Stimulated activated naive CD8-positive, alpha-beta T cell treated with anti-CD3 and anti-CD28 coated beads, Interleukin-15, amount 100 ng/mL, for 72 hours (primary cell): Measurements from ENCODE around the gene DIP2B.

ENCODE experiments used
- ATAC-seq: fragments of 150-1000 bp; cut with Tn5 transposase; 2 replicates; pipeline ENCODE4 v1.10.0; 2021; ENCODE audit warnings: mild to moderate bottlenecking, moderate library complexity
- DNase-seq, 2 donors: peaks; one replicate each; pipeline ENCODE4 v3.0.0; 2021 to 2022
- H3K27ac Mint-ChIP-seq, 2 donors: one replicate each; pipeline ENCODE4 v1.8.0; 2022; ENCODE audit warnings: mild to moderate bottlenecking in 2 of 2, mixed read lengths in 2 of 2, moderate library complexity in 2 of 2
- H3K27me3 Mint-ChIP-seq: one replicate; pipeline ENCODE4 v1.8.0; 2022; ENCODE audit warnings: mixed read lengths
- H3K4me1 Mint-ChIP-seq: one replicate; pipeline ENCODE4 v1.8.0; 2022; ENCODE audit warnings: mild to moderate bottlenecking, mixed read lengths
- H3K4me3 Mint-ChIP-seq, 2 donors: one replicate each; pipeline ENCODE4 v1.8.0; 2022; ENCODE audit warnings: mild to moderate bottlenecking in 2 of 2, mixed read lengths in 2 of 2, moderate library complexity in 1 of 2
- H3K9me3 Mint-ChIP-seq, 2 donors: one replicate each; pipeline ENCODE4 v1.8.0; 2022; ENCODE audit warnings: mixed read lengths in 2 of 2

DIP2B gene

GRCh38 chr12:50619610-50619958, 114.8 kb downstream of the DIP2B start:
- ATAC-seq, result no peak
- H3K27me3 Mint-ChIP-seq, result no peaks in the 10 kb centered on the region
- peaks cover 61% of the 10 kb centered on the region for H3K4me1 Mint-ChIP-seq
- H3K9me3 Mint-ChIP-seq, result no peaks in the 10 kb centered on the region
- no peak overlapping the region for H3K4me3 Mint-ChIP-seq
- H3K27ac Mint-ChIP-seq, result no peak overlapping the region
- DNase-seq, result no peak

DNA sequence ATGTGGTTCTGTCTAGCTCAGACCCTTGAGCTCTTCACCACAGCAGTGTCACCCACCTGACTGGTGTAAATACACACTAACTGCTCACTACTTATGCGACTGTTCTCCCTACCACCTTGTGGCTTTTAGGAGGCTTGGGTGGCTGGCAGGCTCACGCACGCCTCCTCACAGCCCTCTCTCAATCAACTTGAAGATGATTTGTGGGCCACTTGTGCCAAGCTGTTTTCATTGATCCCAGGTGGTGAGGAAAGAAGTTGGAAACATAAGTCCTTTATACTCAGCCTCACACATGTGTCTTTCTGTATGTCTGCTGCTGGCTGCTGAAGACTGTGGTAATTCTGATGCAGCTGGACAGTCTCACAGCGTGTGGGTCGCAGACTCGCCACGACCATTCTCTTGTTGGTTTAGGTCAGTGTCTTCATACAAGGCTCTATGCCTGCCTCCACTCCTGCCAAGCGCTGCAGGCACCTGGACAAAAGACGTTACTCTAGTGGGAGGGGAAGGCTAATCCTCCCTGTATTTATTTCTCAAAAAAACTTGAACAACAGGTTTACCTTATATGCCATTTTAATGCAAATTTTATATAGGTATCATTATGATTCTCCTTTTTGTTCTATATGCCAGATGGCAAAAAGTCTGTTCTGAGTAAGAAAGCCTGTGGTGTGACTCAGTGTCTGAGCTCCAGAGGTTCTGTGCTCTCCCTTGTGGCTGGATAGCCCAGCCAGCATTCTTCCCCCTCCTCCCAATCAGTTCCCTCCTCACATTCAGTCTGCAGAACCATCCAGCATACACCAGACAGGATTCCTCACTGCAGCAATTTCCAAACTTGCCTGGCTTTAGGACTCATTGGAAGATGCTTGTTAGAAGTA, 115.6 kb downstream of the DIP2B start:
- Mint-ChIP-seq H3K4me3 (peak overlapping the region in 1 of 2 donors; percentile 34), H3K27me3 (no peaks in the 10 kb centered on the region), H3K9me3 (no peaks in the 10 kb centered on the region), H3K27ac (peak overlapping the region; percentile 50 to 73), H3K4me1 (peaks cover 68% of the 10 kb centered on the region)
- peak; percentile 14 to 29 for DNase-seq
- peak; percentile 89 for ATAC-seq

DNA sequence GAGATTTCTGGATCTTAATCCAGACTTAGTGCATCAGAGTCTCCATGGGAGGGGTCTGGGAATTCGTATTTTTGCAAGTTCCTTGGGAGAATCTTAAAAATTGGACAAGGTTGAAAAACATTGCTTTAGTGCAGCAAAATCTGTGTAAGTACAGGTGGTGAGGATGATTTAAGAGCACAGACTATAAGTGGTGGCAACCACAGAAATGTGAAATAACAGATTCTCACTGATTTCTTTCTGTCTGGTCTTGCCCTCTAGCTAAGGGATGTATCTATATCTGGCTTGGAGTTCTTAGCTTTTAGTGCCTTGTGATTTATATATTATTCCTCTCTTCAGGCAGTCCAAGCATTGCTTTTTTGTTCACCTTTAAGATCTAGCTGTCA, 116.2 kb downstream of the DIP2B start:
- ATAC-seq (peak; percentile 44), DNase-seq (no peak)
- Mint-ChIP-seq H3K27me3 (no peaks in the 10 kb centered on the region), H3K4me1 (peaks cover 64% of the 10 kb centered on the region), H3K27ac (no peak overlapping the region), H3K4me3 (no peak overlapping the region), H3K9me3 (no peaks in the 10 kb centered on the region)

DNA sequence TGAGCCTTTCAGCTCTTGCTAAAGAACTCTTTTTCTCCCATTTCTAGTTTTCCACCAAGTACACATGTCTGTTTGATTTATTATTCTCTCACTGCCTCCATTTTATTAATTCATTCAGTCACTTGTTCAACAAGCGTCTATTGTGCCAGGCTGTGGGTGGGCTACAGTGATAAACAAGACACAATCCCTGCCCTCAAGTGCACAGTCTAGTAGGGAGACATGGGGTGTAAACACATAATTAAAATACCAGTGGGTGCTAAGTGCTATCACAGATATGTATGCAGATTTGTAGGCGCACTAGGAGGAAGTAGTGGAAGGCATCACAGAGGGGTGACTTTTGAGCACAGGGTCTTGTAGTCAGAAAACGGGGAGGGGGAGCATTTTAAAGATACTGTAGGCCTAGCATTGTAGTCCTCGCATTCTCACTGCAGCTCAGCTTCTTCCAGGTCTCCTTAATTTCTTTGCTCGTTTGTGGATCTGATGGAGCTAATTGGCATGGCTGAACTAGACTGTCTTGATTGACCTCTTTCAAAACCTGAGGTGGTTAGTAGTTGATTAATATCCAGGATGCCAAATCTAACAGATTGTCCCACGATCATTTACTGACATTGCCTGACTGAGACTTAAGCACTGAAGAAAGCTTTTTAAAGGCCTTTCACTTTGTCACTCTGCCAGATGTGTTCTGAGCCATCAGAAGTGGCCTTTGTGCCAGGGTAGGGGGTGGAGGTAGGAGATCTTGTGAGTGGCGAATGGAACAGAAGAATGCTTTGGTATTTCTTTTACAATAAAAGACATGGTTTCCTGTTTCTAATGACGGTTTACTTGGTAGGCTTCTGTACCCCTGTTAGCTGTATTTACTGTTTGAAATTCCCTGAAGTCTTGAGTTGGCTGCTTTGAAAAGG, 116.9 kb downstream of the DIP2B start:
- Mint-ChIP-seq H3K4me3 (peak overlapping the region; percentile 9 to 36), H3K27ac (peak overlapping the region; percentile 25 to 71)

DNA sequence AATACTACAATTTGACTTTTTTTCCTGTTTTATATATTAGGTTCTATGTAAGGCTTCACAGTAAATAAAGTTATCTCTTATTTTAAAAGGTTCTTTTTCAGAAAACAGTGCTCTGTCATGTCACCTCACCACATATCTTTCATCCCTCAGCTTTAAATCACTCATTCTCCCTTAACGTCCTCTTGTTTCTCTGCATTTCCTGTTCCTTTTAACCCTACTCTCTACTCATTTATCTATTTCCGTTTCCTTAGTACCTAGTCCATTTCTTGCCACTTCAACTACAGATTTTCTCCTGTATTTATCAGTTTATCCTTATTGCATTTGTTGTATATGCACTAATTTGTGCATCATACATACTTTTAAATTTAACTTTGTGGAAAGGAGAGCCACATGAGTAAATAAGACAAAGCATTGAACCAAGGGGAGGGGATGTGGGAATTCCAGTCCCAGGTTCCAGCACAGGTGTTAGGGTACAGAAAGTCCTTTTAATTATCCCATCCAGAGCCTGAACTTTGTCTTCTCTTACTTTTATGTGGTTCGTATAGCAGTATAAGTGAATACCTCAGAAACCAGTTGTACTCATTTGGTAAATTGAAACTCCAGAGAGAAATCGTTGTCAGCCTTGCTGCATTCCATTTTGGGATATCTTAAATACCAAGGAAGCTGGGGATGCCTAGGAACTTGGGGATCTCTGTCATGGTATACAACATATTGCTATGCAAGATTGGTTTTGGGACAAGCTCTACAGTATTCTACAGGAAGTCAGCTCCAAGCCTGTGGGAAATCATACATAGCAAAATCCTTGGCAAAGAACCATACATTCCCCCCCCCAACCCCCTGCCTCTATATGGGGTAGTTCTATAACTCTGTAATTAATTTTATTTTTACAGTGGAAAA, 120.5 kb downstream of the DIP2B start:
- Mint-ChIP-seq H3K4me1 (peaks cover 42% of the 10 kb centered on the region), H3K27ac (peak overlapping the region in 1 of 2 donors; percentile 55), H3K4me3 (peak overlapping the region; percentile 11 to 28), H3K9me3 (no peaks in the 10 kb centered on the region), H3K27me3 (no peaks in the 10 kb centered on the region)
- no peak for DNase-seq
- peak; percentile 83 for ATAC-seq

More for the DNA sequence above, 116.9 kb downstream of the DIP2B start:
- Mint-ChIP-seq H3K4me1 (peaks cover 61% of the 10 kb centered on the region), H3K9me3 (no peaks in the 10 kb centered on the region), H3K27me3 (no peaks in the 10 kb centered on the region)
- DNase-seq, result no peak
- no peak for ATAC-seq

- peaks cover 35% of the 10 kb centered on the region for H3K4me1 Mint-ChIP-seq
- no peaks in the 10 kb centered on the region for H3K9me3 Mint-ChIP-seq
- H3K27ac Mint-ChIP-seq, result no peak overlapping the region
- no peak overlapping the region for H3K4me3 Mint-ChIP-seq
- ATAC-seq (no peak), DNase-seq (no peak)
- H3K27me3 Mint-ChIP-seq, result no peaks in the 10 kb centered on the region
Observed at GRCh38 chr12:50626026-50626425, 121.2 kb downstream of the DIP2B start.

- H3K4me3 Mint-ChIP-seq, result no peak overlapping the region
- ATAC-seq (no peak), DNase-seq (no peak)
- H3K27ac Mint-ChIP-seq, result no peak overlapping the region
- peaks cover 23% of the 10 kb centered on the region for H3K4me1 Mint-ChIP-seq
- no peaks in the 10 kb centered on the region for H3K27me3 Mint-ChIP-seq
- no peaks in the 10 kb centered on the region for H3K9me3 Mint-ChIP-seq
Observed at GRCh38 chr12:50627491-50627890, 122.7 kb downstream of the DIP2B start.

- Mint-ChIP-seq H3K9me3 (no peaks in the 10 kb centered on the region), H3K27me3 (no peaks in the 10 kb centered on the region), H3K27ac (no peak overlapping the region), H3K4me1 (peaks cover 19% of the 10 kb centered on the region), H3K4me3 (no peak overlapping the region)
- no peak for ATAC-seq
- DNase-seq, result no peak
Observed at GRCh38 chr12:50628394-50628793, 123.6 kb downstream of the DIP2B start.

DNA sequence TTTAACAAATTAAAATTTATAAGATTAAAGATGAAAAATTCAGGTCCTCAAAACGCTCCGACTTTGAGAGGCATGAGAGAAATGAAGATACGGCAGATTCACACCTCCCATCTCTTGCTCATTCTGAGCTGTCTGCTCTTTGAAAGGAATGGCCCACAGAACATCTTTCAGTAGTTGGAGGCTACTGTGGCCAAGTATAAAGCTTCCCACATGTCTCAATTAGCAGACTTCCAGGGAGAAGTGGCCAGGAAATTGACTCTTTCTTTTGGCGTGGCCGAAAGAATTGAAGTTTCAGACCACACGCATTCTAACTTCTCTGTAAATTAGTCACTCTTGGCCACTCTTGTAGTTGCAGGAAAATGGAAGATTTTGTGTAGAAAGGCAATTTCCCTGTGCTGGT, 129.2 kb downstream of the DIP2B start:
- DNase-seq (no peak), ATAC-seq (no peak)
- H3K4me3 Mint-ChIP-seq, result no peak overlapping the region
- peaks cover 36% of the 10 kb centered on the region for H3K4me1 Mint-ChIP-seq
- no peak overlapping the region for H3K27ac Mint-ChIP-seq
- H3K27me3 Mint-ChIP-seq, result no peaks in the 10 kb centered on the region
- no peaks in the 10 kb centered on the region for H3K9me3 Mint-ChIP-seq

DNA sequence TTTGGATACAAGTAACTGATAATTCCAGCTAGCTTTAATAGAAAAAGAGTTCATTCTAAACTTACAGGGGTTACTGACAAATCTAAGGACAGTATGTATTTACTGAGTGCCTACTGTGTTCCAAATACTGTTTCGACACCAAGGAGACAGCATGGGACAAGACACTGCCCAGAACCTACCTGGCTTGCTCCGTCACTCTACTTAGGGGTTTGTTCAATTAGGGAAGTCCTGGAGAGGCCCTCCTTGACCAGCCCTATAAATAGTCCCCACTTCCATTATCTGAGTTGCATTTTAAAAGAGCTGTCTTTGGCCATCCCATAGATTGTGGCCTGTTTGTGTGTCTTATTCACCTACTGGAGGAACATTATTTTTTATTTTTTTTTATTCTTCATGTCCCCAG, 129.6 kb downstream of the DIP2B start:
- Mint-ChIP-seq H3K4me1 (peaks cover 40% of the 10 kb centered on the region), H3K27me3 (no peaks in the 10 kb centered on the region), H3K9me3 (no peaks in the 10 kb centered on the region), H3K27ac (peak overlapping the region in 1 of 2 donors; percentile 38), H3K4me3 (no peak overlapping the region)
- ATAC-seq (no peak), DNase-seq (no peak)

- ATAC-seq, result no peak
- H3K9me3 Mint-ChIP-seq, result no peaks in the 10 kb centered on the region
Observed at GRCh38 chr12:50635364-50635763, 130.6 kb downstream of the DIP2B start.

GRCh38 chr12:50635857-50636256, 131.1 kb downstream of the DIP2B start:
- DNase-seq (no peak), ATAC-seq (no peak)
- H3K4me1 Mint-ChIP-seq, result peaks cover 47% of the 10 kb centered on the region
- no peaks in the 10 kb centered on the region for H3K27me3 Mint-ChIP-seq
- no peak overlapping the region for H3K27ac Mint-ChIP-seq
- H3K9me3 Mint-ChIP-seq, result no peaks in the 10 kb centered on the region
- no peak overlapping the region for H3K4me3 Mint-ChIP-seq

More at GRCh38 chr12:50635364-50635763, 130.6 kb downstream of the DIP2B start:
- Mint-ChIP-seq H3K27ac (no peak overlapping the region), H3K27me3 (no peaks in the 10 kb centered on the region), H3K4me3 (no peak overlapping the region), H3K4me1 (peaks cover 44% of the 10 kb centered on the region)
- DNase-seq, result no peak

- DNase-seq, result no peak
- H3K9me3 Mint-ChIP-seq, result no peaks in the 10 kb centered on the region
- H3K27ac Mint-ChIP-seq, result no peak overlapping the region
- H3K27me3 Mint-ChIP-seq, result no peaks in the 10 kb centered on the region
- peaks cover 54% of the 10 kb centered on the region for H3K4me1 Mint-ChIP-seq
- no peak overlapping the region for H3K4me3 Mint-ChIP-seq
- no peak for ATAC-seq
Observed at GRCh38 chr12:50636505-50636904, 131.7 kb downstream of the DIP2B start.

- no peak overlapping the region for H3K4me3 Mint-ChIP-seq
- no peak overlapping the region for H3K27ac Mint-ChIP-seq
- no peak for DNase-seq
- H3K27me3 Mint-ChIP-seq, result no peaks in the 10 kb centered on the region
- H3K9me3 Mint-ChIP-seq, result no peaks in the 10 kb centered on the region
- peaks cover 58% of the 10 kb centered on the region for H3K4me1 Mint-ChIP-seq
- ATAC-seq, result no peak
Observed at GRCh38 chr12:50637870-50638481, 133.2 kb downstream of the DIP2B start.

GRCh38 chr12:50638482-50638880, 133.7 kb downstream of the DIP2B start:
- DNase-seq (no peak), ATAC-seq (no peak)
- no peaks in the 10 kb centered on the region for H3K27me3 Mint-ChIP-seq
- H3K4me3 Mint-ChIP-seq, result no peak overlapping the region
- no peak overlapping the region for H3K27ac Mint-ChIP-seq
- H3K9me3 Mint-ChIP-seq, result no peaks in the 10 kb centered on the region
- peaks cover 58% of the 10 kb centered on the region for H3K4me1 Mint-ChIP-seq
